PC-9 (cell line): ENCODE measurements around the gene STC2.

Source experiments
- CTCF ChIP-seq: fragments of 200-600 bp; sonication (generic); conservative IDR thresholded peaks from 2 replicates; pipeline ENCODE4 v1.6.1; 2017; ENCODE audit warnings: mixed run types, antibody characterized with exemption, mild to moderate bottlenecking, moderate library complexity
- EZH2 ChIP-seq: fragments of 200-600 bp; sonication (generic); IDR thresholded peaks from 2 replicates; pipeline ENCODE4 v1.8.0; 2017; ENCODE audit warnings: antibody characterized with exemption, low read depth

- peak; percentile 34; the same call in 1 of the 2 replicates for TF ChIP-seq CTCF
- no peak for TF ChIP-seq EZH2
These were observed 1.5 kb upstream of the STC2 start for GRCh38 chr5:173329491-173330337.
